HL-60 (cell line): Measurements from ENCODE around the gene THOC7.
A peak's percentile ranks its signal among the peaks of the same experiment; 100 is the strongest.

Source experiments
- DNase-seq, 2 experiments: peaks; one replicate each; pipeline ENCODE4 v3.0.0-alpha.2; 2010 to 2020; ENCODE audit warnings: low read depth in 1 of 2, low spot score in 1 of 2
- H3K27ac ChIP-seq: fragments of 250-450 bp; sonication (Bioruptor Pico); replicated peaks from 2 replicates; pipeline ENCODE4 v1.5.1; 2020; ENCODE audit warnings: mild to moderate bottlenecking, moderate library complexity
- H3K27me3 ChIP-seq: fragments of 250-450 bp; sonication (Bioruptor Pico); 2 replicates; pipeline ENCODE4 v1.5.1; 2021; ENCODE audit warnings: mild to moderate bottlenecking, moderate library complexity; ENCODE audit not compliant: insufficient read depth, poor library complexity, severe bottlenecking
- H3K4me3 ChIP-seq: replicated peaks from 2 replicates; pipeline ENCODE4 v1.5.1; 2011; ENCODE audit warnings: mild to moderate bottlenecking, control low read depth, low read length; ENCODE audit not compliant: insufficient read depth
- GABPA ChIP-seq: IDR thresholded peaks from 2 replicates; pipeline ENCODE4 v1.6.1; 2012; ENCODE audit warnings: low read depth
- POLR2AphosphoS5 ChIP-seq: IDR thresholded peaks from 2 replicates; pipeline ENCODE4 v1.6.1; 2012; ENCODE audit warnings: low read depth
- SPI1 ChIP-seq: IDR thresholded peaks from 2 replicates; pipeline ENCODE4 v1.6.1; 2012; ENCODE audit warnings: low read depth, mild to moderate bottlenecking, borderline replicate concordance
- TF ChIP-seq, protein P1 (sequence below): IDR thresholded peaks from 2 replicates; pipeline ENCODE4 v1.6.1; 2012; ENCODE audit warnings: low read depth; ENCODE audit not compliant: insufficient replicate concordance
- TF ChIP-seq, protein P2 (sequence below): IDR thresholded peaks from one replicate; pipeline ENCODE4 v1.5.1; 2011; ENCODE audit warnings: low read length, control low read depth, inconsistent platforms; ENCODE audit not compliant: insufficient read depth

THOC7 gene

DNA sequence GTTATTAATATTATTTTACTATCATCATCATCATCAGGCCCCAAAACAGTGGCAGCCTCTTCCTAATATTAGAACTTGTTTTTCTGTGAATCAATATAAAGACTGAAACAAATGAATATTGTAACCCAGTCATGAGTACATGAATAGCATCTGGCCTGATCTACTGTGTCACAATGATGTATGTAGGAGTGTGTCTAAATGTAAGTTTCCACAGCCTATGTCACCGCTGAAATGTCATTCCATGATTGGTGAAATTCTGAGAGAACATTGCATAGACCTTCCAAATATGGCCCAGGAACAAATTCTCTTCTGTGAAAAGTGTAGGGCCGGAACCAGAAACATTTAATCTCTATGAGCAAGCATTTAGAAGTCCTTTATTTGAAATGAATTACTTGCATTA lies 65.1 kb downstream of the THOC7 start:
- no peak for DNase-seq
- no peak overlapping the region for H3K27ac ChIP-seq
- TF ChIP-seq, protein P1, sequence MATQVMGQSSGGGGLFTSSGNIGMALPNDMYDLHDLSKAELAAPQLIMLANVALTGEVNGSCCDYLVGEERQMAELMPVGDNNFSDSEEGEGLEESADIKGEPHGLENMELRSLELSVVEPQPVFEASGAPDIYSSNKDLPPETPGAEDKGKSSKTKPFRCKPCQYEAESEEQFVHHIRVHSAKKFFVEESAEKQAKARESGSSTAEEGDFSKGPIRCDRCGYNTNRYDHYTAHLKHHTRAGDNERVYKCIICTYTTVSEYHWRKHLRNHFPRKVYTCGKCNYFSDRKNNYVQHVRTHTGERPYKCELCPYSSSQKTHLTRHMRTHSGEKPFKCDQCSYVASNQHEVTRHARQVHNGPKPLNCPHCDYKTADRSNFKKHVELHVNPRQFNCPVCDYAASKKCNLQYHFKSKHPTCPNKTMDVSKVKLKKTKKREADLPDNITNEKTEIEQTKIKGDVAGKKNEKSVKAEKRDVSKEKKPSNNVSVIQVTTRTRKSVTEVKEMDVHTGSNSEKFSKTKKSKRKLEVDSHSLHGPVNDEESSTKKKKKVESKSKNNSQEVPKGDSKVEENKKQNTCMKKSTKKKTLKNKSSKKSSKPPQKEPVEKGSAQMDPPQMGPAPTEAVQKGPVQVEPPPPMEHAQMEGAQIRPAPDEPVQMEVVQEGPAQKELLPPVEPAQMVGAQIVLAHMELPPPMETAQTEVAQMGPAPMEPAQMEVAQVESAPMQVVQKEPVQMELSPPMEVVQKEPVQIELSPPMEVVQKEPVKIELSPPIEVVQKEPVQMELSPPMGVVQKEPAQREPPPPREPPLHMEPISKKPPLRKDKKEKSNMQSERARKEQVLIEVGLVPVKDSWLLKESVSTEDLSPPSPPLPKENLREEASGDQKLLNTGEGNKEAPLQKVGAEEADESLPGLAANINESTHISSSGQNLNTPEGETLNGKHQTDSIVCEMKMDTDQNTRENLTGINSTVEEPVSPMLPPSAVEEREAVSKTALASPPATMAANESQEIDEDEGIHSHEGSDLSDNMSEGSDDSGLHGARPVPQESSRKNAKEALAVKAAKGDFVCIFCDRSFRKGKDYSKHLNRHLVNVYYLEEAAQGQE, result no peak
- TF ChIP-seq GABPA (no peak), SPI1 (no peak), POLR2AphosphoS5 (no peak)
- TF ChIP-seq, protein P2, sequence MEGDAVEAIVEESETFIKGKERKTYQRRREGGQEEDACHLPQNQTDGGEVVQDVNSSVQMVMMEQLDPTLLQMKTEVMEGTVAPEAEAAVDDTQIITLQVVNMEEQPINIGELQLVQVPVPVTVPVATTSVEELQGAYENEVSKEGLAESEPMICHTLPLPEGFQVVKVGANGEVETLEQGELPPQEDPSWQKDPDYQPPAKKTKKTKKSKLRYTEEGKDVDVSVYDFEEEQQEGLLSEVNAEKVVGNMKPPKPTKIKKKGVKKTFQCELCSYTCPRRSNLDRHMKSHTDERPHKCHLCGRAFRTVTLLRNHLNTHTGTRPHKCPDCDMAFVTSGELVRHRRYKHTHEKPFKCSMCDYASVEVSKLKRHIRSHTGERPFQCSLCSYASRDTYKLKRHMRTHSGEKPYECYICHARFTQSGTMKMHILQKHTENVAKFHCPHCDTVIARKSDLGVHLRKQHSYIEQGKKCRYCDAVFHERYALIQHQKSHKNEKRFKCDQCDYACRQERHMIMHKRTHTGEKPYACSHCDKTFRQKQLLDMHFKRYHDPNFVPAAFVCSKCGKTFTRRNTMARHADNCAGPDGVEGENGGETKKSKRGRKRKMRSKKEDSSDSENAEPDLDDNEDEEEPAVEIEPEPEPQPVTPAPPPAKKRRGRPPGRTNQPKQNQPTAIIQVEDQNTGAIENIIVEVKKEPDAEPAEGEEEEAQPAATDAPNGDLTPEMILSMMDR, result no peak
- no peak overlapping the region for H3K4me3 ChIP-seq
- H3K27me3 ChIP-seq, result no peaks in the 10 kb centered on the region

DNA sequence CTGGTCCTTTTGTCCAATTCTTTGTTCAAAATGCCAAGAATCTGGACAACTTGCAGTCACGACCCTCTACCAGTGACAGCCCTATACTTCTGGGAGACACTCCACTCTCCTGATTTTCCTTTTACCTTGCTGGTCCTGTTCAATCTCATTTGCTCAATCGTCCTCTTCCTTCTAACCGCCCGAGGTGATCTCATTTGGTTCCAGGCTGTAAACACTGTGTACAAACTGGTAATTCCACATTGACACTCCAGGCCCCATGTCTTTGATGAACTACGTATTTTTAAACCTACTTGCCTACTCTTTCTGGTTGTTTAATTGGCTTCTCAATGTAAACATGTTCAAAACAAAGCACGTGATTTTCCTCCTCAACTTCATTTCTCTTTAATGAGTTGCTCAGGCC lies 68.2 kb downstream of the THOC7 start:
- H3K4me3 ChIP-seq, result no peak overlapping the region
- TF ChIP-seq SPI1 (no peak), GABPA (no peak), POLR2AphosphoS5 (no peak)
- TF ChIP-seq, protein P2, result no peak
- TF ChIP-seq, protein P1, result no peak
- H3K27ac ChIP-seq, result no peak overlapping the region
- DNase-seq, result no peak
- H3K27me3 ChIP-seq, result no peaks in the 10 kb centered on the region

DNA sequence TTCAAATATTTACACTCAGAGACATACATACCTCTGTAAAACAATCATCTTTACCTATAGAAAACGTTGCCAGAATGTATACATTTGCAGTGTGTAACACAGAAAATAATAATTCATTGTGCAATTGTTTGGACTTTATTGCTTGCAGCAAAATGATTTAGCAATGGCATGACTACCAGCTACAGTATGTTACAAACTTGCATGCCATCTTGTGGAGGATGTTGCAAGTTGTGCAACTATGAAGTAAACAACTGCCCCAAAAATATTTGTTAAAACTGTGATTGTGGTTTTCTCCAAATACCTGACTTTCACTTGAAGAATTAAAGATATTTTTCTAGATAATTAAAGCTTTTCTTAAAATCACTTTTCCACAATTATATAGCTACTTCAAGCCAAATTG lies 71.6 kb downstream of the THOC7 start:
- no peak for TF ChIP-seq GABPA
- TF ChIP-seq, protein P2, result no peak
- TF ChIP-seq SPI1, result no peak
- Histone ChIP-seq H3K4me3 (no peak overlapping the region), H3K27ac (no peak overlapping the region), H3K27me3 (no peaks in the 10 kb centered on the region)
- peak in 1 of 2 experiments; percentile 32 for DNase-seq
